WTC11 (cell line): ENCODE data around the gene ATCAY.

ENCODE experiments used
- CREM ChIP-seq: sonication (generic); formaldehyde crosslinking; IDR thresholded peaks from 2 replicates; pipeline ENCODE4 v1.8.1; 2022; ENCODE audit warnings: mild to moderate bottlenecking, missing genetic modification reagents, moderate library complexity
- CTCF ChIP-seq: fragments of 200-600 bp; IDR thresholded peaks from 2 replicates; pipeline ENCODE4 v1.8.0; 2022; ENCODE audit warnings: antibody characterized with exemption
- FOXP4 ChIP-seq: sonication (generic); formaldehyde crosslinking; IDR thresholded peaks from 2 replicates; pipeline ENCODE4 v1.8.0; 2022; ENCODE audit warnings: mild to moderate bottlenecking, missing genetic modification reagents
- JUN ChIP-seq: sonication (generic); formaldehyde crosslinking; IDR thresholded peaks from 2 replicates; pipeline ENCODE4 v1.8.0; 2023; ENCODE audit warnings: mild to moderate bottlenecking, missing genetic modification reagents
- NR1H2 ChIP-seq: sonication (generic); formaldehyde crosslinking; IDR thresholded peaks from 2 replicates; pipeline ENCODE4 v1.9.0; 2021; ENCODE audit warnings: mild to moderate bottlenecking, moderate library complexity, missing genetic modification reagents
- TCF7 ChIP-seq: sonication (generic); formaldehyde crosslinking; IDR thresholded peaks from 2 replicates; pipeline ENCODE4 v1.8.0; 2022; ENCODE audit warnings: mild to moderate bottlenecking, low read depth, missing genetic modification reagents, moderate library complexity

- no peak for TF ChIP-seq TCF7 (CRISPR knock-in tag)
- TF ChIP-seq CTCF: no peak
- no peak for TF ChIP-seq FOXP4 (CRISPR knock-in tag)
- no peak for TF ChIP-seq CREM (CRISPR knock-in tag)
- TF ChIP-seq NR1H2: no peak
- TF ChIP-seq JUN (CRISPR knock-in tag): no peak
Observed at GRCh38 chr19:3964256-3965194, 84.0 kb downstream of the ATCAY start.
